ENCODE data around the gene CCNF. TPM values are rescaled to one million over a fixed set of nuclear protein-coding genes. Genes with fewer than 3 reads are reported as not detected.

The CCNF gene
- total and polyA plus RNA-seq, 2 of the 8 experiments (the other 6 are each of a cell fraction or from before 2014, with no cell fraction given): 15.4 to 54.3 TPM

DNA sequence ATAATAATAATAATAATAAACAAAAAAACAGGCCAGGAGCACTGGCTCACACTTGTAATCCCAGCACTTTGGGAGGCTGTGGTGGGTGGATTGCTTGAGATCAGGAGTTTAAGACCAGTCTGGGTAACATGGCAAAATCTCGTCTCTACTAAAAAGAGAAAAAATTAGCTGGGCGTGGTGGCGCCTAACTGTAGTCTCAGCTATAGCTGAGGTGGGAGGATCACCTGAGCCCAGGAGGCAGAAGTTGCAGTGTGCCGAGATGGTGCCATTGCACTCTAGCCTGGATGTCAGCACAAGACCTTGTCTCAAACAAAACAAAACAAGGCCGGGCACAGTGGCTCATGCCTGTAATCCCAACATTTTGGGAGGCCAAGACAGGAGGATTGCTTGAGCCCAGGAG lies 65.8 kb downstream of the CCNF start (continued):
- TF ChIP-seq BCL11A (IDR thresholded peaks at IDR 0.05; ENCODE audit: low read depth in 2 of 2, low read length in 2 of 2): no peak
- TF ChIP-seq, protein P1, sequence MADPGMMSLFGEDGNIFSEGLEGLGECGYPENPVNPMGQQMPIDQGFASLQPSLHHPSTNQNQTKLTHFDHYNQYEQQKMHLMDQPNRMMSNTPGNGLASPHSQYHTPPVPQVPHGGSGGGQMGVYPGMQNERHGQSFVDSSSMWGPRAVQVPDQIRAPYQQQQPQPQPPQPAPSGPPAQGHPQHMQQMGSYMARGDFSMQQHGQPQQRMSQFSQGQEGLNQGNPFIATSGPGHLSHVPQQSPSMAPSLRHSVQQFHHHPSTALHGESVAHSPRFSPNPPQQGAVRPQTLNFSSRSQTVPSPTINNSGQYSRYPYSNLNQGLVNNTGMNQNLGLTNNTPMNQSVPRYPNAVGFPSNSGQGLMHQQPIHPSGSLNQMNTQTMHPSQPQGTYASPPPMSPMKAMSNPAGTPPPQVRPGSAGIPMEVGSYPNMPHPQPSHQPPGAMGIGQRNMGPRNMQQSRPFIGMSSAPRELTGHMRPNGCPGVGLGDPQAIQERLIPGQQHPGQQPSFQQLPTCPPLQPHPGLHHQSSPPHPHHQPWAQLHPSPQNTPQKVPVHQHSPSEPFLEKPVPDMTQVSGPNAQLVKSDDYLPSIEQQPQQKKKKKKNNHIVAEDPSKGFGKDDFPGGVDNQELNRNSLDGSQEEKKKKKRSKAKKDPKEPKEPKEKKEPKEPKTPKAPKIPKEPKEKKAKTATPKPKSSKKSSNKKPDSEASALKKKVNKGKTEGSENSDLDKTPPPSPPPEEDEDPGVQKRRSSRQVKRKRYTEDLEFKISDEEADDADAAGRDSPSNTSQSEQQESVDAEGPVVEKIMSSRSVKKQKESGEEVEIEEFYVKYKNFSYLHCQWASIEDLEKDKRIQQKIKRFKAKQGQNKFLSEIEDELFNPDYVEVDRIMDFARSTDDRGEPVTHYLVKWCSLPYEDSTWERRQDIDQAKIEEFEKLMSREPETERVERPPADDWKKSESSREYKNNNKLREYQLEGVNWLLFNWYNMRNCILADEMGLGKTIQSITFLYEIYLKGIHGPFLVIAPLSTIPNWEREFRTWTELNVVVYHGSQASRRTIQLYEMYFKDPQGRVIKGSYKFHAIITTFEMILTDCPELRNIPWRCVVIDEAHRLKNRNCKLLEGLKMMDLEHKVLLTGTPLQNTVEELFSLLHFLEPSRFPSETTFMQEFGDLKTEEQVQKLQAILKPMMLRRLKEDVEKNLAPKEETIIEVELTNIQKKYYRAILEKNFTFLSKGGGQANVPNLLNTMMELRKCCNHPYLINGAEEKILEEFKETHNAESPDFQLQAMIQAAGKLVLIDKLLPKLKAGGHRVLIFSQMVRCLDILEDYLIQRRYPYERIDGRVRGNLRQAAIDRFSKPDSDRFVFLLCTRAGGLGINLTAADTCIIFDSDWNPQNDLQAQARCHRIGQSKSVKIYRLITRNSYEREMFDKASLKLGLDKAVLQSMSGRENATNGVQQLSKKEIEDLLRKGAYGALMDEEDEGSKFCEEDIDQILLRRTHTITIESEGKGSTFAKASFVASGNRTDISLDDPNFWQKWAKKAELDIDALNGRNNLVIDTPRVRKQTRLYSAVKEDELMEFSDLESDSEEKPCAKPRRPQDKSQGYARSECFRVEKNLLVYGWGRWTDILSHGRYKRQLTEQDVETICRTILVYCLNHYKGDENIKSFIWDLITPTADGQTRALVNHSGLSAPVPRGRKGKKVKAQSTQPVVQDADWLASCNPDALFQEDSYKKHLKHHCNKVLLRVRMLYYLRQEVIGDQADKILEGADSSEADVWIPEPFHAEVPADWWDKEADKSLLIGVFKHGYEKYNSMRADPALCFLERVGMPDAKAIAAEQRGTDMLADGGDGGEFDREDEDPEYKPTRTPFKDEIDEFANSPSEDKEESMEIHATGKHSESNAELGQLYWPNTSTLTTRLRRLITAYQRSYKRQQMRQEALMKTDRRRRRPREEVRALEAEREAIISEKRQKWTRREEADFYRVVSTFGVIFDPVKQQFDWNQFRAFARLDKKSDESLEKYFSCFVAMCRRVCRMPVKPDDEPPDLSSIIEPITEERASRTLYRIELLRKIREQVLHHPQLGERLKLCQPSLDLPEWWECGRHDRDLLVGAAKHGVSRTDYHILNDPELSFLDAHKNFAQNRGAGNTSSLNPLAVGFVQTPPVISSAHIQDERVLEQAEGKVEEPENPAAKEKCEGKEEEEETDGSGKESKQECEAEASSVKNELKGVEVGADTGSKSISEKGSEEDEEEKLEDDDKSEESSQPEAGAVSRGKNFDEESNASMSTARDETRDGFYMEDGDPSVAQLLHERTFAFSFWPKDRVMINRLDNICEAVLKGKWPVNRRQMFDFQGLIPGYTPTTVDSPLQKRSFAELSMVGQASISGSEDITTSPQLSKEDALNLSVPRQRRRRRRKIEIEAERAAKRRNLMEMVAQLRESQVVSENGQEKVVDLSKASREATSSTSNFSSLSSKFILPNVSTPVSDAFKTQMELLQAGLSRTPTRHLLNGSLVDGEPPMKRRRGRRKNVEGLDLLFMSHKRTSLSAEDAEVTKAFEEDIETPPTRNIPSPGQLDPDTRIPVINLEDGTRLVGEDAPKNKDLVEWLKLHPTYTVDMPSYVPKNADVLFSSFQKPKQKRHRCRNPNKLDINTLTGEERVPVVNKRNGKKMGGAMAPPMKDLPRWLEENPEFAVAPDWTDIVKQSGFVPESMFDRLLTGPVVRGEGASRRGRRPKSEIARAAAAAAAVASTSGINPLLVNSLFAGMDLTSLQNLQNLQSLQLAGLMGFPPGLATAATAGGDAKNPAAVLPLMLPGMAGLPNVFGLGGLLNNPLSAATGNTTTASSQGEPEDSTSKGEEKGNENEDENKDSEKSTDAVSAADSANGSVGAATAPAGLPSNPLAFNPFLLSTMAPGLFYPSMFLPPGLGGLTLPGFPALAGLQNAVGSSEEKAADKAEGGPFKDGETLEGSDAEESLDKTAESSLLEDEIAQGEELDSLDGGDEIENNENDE (IDR thresholded peaks at IDR 0.05; ENCODE audit: insufficient replicate concordance, low read length): no peak
- TF ChIP-seq TAF7 (optimal IDR thresholded peaks at IDR 0.05; ENCODE audit: borderline replicate concordance, low read depth, low read length): no peak
- TF ChIP-seq SIN3A (conservative IDR thresholded peaks at IDR 0.05 in 1 of 2, IDR thresholded peaks at IDR 0.05 in 1 of 2; ENCODE audit: low read depth in 1 of 2, low read length in 2 of 2): no peak
- TF ChIP-seq NRF1 (IDR thresholded peaks at IDR 0.05; ENCODE audit: low read depth, low read length): no peak
- no peak for TF ChIP-seq TAF1 (IDR thresholded peaks at IDR 0.05; ENCODE audit: low read depth, low read length)
- no peak for TF ChIP-seq CEBPB (IDR thresholded peaks at IDR 0.05; ENCODE audit: low read depth, low read length)
